GM12874 (cell line): ENCODE results near the gene ZBTB44.

ENCODE experiments used
- TF ChIP-seq, protein P1 (sequence below): IDR thresholded peaks from 2 replicates; pipeline ENCODE4 v1.5.1; 2011; ENCODE audit warnings: low read depth, mild to moderate bottlenecking, control low read depth, low read length, moderate library complexity; ENCODE audit not compliant: insufficient read depth

Gene ZBTB44

DNA sequence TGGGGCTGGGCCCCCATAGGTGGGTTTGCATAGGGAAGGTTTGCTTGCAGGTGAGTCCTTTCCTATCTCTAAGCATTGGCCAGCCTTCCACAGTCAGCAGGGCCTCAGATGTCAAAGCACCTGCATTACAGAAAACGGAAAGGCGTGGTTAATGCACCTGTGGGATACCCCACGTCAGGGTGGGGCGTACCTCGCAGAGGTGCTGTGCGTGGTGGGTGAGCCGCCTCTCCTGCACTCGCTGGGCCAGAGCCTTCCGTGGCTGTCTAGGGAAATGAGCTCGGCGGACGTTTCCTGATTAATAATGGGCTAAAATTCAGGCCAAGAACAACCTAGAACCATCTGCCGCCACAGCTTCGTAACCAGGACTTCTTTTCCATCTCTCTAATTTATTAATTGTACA lies 122.8 kb downstream of the ZBTB44 start:
- TF ChIP-seq, protein P1, sequence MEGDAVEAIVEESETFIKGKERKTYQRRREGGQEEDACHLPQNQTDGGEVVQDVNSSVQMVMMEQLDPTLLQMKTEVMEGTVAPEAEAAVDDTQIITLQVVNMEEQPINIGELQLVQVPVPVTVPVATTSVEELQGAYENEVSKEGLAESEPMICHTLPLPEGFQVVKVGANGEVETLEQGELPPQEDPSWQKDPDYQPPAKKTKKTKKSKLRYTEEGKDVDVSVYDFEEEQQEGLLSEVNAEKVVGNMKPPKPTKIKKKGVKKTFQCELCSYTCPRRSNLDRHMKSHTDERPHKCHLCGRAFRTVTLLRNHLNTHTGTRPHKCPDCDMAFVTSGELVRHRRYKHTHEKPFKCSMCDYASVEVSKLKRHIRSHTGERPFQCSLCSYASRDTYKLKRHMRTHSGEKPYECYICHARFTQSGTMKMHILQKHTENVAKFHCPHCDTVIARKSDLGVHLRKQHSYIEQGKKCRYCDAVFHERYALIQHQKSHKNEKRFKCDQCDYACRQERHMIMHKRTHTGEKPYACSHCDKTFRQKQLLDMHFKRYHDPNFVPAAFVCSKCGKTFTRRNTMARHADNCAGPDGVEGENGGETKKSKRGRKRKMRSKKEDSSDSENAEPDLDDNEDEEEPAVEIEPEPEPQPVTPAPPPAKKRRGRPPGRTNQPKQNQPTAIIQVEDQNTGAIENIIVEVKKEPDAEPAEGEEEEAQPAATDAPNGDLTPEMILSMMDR, result no peak

DNA sequence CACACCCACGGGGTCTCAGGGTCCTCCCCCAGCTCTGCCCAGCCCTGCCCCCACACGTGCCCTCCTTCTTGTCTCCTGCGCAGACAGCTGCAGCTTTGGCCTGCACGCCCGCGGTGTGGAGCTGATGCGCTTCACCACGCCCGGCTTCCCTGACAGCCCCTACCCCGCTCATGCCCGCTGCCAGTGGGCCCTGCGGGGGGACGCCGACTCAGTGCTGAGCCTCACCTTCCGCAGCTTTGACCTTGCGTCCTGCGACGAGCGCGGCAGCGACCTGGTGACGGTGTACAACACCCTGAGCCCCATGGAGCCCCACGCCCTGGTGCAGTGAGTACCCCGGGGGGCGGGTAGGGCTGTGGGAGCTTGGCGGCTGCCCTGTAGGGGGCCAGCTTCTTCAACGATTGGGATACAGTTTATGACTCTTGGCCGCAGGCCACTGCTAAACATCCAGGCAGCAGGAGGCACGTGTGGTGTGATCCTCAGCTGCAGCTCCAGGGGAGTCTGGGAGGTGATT lies 124.3 kb downstream of the ZBTB44 start:
- TF ChIP-seq, protein P1, result no peak

DNA sequence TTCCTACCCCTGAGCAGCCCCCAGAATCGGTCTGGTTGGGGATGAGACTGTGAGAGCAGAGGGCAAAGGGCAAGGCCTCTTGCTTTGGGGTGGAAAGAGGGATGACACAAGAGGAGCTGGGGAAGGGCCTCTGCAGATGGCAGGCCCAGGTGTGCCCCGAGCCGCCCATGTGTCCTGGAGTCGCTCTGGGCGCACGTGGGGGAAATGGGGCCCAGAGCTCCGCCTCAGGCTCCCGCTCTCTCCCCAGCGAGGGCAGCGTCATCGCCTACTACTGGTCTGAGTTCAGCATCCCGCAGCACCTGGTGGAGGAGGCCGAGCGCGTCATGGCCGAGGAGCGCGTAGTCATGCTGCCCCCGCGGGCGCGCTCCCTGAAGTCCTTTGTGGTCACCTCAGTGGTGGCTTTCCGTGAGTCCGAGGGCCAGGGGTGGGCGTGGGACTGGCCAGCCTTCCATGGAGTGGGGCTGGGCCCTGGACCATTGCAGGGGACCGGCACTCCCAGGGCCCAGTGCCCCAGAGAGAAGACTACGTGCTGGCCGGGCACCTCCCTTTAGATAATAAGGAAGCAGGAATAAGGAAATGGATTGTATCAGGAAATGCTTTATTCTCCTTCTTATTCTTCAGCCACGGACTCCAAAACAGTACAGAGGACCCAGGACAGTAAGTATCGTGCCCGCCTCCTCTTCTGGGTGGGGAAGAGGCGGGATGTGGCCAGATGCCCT lies 125.1 kb downstream of the ZBTB44 start:
- TF ChIP-seq, protein P1, result no peak

DNA sequence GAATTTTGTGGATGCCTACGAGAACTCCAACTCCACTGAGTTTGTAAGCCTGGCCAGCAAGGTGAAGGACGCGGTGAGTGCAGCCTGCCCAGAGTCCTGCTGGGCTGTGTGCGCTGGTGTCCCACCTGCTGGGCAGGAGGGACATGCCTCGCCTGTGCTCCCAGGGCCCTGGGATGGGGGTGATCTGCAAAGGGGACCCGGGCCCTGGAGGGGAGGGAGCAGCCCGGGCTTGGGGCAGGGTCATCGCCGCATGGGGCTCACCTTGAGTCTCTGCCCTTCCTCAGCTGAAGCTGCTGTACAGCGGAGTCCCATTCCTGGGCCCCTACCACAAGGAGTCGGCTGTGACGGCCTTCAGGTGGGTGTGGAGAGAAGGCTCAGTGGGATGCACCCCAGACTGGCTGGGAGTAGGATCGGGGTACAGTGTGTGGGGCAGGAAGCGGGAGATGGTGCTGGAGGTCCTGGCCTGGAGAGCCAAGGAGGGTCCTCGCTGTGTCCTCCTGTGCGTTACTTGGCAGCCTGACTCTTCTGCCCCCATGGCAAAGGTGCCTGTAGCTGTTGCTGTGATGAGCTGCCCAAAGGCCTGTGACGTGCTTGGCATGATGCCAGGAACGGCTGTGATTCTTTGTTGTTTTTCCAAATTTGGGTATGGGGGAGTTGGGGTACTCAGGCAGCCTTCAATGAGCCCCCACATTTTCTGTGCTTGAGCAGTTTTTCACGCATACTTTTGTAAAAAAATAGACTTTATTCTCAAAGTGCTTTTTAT lies 126.0 kb downstream of the ZBTB44 start:
- TF ChIP-seq, protein P1, result no peak

DNA sequence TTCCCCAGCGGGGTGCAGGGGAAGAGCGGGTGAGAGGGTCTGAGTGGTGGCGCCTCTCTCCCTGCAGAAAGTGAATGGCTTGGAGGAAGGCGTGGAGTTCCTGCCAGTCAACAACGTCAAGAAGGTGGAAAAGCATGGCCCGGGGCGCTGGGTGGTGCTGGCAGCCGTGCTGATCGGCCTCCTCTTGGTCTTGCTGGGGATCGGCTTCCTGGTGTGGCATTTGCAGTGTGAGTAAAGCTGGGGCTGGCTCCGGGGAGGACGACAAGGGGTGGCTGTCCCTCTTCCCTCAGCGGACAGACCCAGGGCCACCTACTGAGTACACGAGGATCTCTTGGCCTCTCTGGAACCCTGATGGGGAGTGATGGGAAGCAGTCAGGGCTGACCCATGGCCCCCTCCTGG lies 126.7 kb downstream of the ZBTB44 start:
- TF ChIP-seq, protein P1, result no peak

DNA sequence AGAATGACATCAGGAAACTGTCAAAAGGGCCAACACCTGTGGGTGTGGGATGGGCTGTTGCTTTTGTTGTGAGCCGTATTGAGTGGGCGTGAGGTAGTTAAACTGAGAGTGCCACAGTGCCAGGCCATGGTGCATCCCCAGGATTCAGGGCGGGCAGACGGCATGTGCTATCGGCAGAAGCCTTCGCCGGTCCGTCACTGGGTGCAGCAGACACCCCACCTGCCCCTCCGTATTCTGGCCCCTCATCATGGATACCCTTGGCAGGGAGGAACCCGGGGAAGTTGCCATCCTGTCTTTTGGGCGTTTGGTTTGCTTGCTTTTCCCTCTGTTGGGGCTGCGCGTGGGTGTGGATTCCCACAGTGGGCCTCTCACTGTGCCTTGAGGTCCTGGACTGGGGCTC lies 127.6 kb downstream of the ZBTB44 start:
- TF ChIP-seq, protein P1, result no peak

DNA sequence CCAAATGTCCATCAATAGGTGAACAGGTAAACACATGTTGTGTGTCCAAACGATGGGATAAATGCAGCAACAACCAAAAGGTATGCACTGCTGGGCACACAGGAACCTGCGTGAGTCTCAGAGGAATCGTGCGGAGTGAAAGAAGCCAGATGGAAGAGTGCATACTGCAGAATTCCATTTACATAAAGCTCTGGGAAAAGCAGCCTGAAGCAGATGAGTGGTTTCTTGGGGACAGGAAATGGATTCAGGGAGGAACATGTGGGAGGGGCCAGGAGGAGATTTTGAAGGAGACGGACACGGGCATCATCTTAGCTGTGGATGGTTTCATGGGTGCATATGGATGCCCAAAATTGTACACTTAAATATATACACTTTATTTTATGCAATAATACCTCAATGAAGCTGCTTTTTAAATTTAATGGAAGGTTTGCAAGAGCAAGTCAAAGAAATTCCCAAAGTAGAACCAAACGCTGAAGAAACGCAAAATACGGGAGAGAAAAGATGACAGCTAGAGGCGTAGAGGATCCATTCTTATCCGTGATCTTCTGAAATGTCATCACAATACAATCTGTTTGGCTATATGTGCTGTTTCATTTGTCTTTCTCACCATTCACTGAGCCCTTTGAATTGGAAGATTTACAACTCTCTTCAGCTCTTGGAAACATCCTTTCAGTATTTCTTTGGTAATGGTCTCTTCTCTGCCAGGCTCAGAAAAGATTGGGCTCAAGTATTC lies 130.7 kb downstream of the ZBTB44 start:
- TF ChIP-seq, protein P1, result no peak
